HCT116 (cell line): ENCODE measurements around the gene PPP2R5C.

Experiments used
- EZH2phosphoT487 ChIP-seq: fragments of 200-600 bp; IDR thresholded peaks from 2 replicates; pipeline ENCODE4 v1.6.1; 2018; ENCODE audit warnings: antibody characterized with exemption, borderline replicate concordance
- FOSL1 ChIP-seq: IDR thresholded peaks from 2 replicates; pipeline ENCODE4 v1.6.1; 2012; ENCODE audit warnings: low read depth
- POLR2A ChIP-seq: IDR thresholded peaks from 2 replicates; pipeline ENCODE4 v1.7.0; 2011; ENCODE audit warnings: borderline replicate concordance; ENCODE audit not compliant: insufficient read depth, insufficient read length; ENCODE audit errors: extremely low read depth
- POLR2AphosphoS5 ChIP-seq: IDR thresholded peaks from 2 replicates; pipeline ENCODE4 v1.6.1; 2011; ENCODE audit warnings: mild to moderate bottlenecking, low read depth, low read length, moderate library complexity
- TF ChIP-seq, protein P1 (sequence below), 3 experiments: fragments of 200-600 bp in 1 of 3; sonication (generic) in 1 of 3; IDR thresholded peaks in 2 of 3; conservative IDR thresholded peaks in 1 of 3; 2 replicates each; pipeline ENCODE4 v1.5.1; 2012 to 2017; ENCODE audit warnings: low read depth in 2 of 3, low read length in 2 of 3, antibody characterized with exemption in 1 of 3, borderline replicate concordance in 1 of 3, control low read depth in 1 of 3, mild to moderate bottlenecking in 1 of 3, mixed read lengths in 1 of 3, mixed run types in 1 of 3, moderate library complexity in 1 of 3; ENCODE audit not compliant: insufficient read depth in 1 of 3
- TF ChIP-seq, protein P2 (sequence below): IDR thresholded peaks from 2 replicates; pipeline ENCODE4 v1.6.1; 2012

DNA sequence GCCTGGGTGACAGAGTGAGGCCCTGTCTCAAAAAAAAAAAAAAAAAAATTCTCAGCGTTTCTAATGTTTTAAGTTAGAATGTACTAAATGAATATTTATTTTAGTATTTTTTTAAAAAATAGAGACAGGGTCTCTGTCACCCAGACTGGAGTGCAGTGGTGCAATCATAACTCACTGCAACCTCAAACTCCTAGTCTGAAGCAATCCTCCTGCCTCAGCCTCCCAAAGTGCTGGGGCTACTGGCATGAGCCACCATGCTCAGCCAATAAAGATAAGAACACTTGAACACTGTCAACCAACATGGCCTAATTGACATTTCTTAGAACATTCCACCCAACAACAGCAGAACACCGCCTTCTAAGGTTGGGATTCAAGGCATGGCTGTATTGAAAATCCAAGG, 197.8 kb downstream of the PPP2R5C start:
- TF ChIP-seq, protein P1, sequence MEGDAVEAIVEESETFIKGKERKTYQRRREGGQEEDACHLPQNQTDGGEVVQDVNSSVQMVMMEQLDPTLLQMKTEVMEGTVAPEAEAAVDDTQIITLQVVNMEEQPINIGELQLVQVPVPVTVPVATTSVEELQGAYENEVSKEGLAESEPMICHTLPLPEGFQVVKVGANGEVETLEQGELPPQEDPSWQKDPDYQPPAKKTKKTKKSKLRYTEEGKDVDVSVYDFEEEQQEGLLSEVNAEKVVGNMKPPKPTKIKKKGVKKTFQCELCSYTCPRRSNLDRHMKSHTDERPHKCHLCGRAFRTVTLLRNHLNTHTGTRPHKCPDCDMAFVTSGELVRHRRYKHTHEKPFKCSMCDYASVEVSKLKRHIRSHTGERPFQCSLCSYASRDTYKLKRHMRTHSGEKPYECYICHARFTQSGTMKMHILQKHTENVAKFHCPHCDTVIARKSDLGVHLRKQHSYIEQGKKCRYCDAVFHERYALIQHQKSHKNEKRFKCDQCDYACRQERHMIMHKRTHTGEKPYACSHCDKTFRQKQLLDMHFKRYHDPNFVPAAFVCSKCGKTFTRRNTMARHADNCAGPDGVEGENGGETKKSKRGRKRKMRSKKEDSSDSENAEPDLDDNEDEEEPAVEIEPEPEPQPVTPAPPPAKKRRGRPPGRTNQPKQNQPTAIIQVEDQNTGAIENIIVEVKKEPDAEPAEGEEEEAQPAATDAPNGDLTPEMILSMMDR (IDR thresholded peaks at IDR 0.05 in 2 of 3, conservative IDR thresholded peaks at IDR 0.05 in 1 of 3; ENCODE audit: borderline replicate concordance in 1 of 3, insufficient read depth in 1 of 3, low read depth in 2 of 3, low read length in 2 of 3), result no peak
- no peak for TF ChIP-seq POLR2A
- TF ChIP-seq FOSL1, result no peak
- TF ChIP-seq EZH2phosphoT487, result no peak
- TF ChIP-seq POLR2AphosphoS5, result no peak
- TF ChIP-seq, protein P2, sequence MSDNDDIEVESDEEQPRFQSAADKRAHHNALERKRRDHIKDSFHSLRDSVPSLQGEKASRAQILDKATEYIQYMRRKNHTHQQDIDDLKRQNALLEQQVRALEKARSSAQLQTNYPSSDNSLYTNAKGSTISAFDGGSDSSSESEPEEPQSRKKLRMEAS, result no peak
